MM.1S (cell line): ENCODE data around the gene DCDC1.

Experiments used
- CTCF ChIP-seq: fragments of 300-600 bp; sonication (generic); IDR thresholded peaks from 2 replicates; pipeline ENCODE4 v1.5.1; 2016; ENCODE audit warnings: antibody characterized with exemption, low read length, mixed read lengths
- EZH2 ChIP-seq: fragments of 300-600 bp; sonication (generic); optimal IDR thresholded peaks from 2 replicates; pipeline ENCODE3; 2017; ENCODE audit warnings: low read depth, mild to moderate bottlenecking, antibody characterized with exemption, low read length, mixed read lengths

GRCh38 chr11:31325160-31325559 lies 44.4 kb downstream of the DCDC1 start:
- no peak for TF ChIP-seq CTCF
- no peak for TF ChIP-seq EZH2
